ENCODE measurements around the gene MRPL27. TPM values are rescaled to one million over a fixed set of nuclear protein-coding genes. Genes with fewer than 3 reads are reported as not detected.
A peak's percentile ranks its signal among the peaks of the same experiment; 100 is the strongest.

The MRPL27 gene
- total and polyA plus RNA-seq, 2 of the 4 experiments (the other 2 are of a cell fraction): 176 to 202 TPM

DNA sequence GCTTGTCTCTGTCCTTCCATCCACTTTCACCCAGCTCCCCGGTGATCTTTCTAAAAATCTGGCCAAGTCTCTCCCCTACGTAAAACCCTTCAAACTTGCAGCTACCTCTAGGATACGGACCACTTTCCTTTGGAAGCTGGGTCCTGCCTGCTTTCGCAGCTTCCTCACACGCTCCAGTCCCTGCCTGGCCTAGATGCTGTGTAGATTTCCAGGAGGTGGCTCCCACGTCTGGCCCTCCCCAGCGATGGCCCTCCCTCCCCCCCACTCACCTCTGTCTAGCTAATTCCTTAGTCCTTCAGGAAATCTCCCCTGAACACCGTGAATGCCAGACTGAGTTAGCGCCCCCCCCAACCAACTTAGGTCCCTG, 24.9 kb upstream of the MRPL27 start:
- Histone ChIP-seq H4K5ac (ENCODE audit: low read depth, low read length) (peak overlapping the region; percentile 60), H3K18ac (ENCODE audit: low read depth, low read length) (no peak overlapping the region), H3K14ac (replicated peaks; ENCODE audit: low read depth, low read length) (0 out of 2 replicates have a peak overlapping the region, but pooled peaks have one; percentile 61), H2AFZ (replicated peaks; ENCODE audit: low read length, poor library complexity) (peak overlapping the region; percentile 95), H4K91ac (ENCODE audit: insufficient read depth, low read depth, low read length) (no peak overlapping the region), H3K9me3 (ENCODE audit: control insufficient read depth, insufficient read depth, low read length) (0 out of 2 replicates have a peak, but pooled peaks cover 2% of the 10 kb centered on the region), H2BK120ac (ENCODE audit: low read depth, low read length) (no peak overlapping the region), H3K4me3 (ENCODE audit: insufficient read depth, low read depth, low read length) (no peak overlapping the region), H3K27me3 (ENCODE audit: control insufficient read depth, insufficient read depth, low read length) (peaks cover 4% of the 10 kb centered on the region), H2AK9ac (replicated peaks; ENCODE audit: low read depth, low read length, poor library complexity) (no peak overlapping the region), H3K4me1 (ENCODE audit: control insufficient read depth, insufficient read depth, low read length) (peaks cover 4% of the 10 kb centered on the region), H3K79me1 (ENCODE audit: low read depth in 1 of 2, low read length in 2 of 2) (peaks cover 19 to 26% of the 10 kb centered on the region in 2 experiments), H3K56ac (ENCODE audit: extremely low read depth, insufficient read depth, low read length) (no peak overlapping the region), H3K23ac (ENCODE audit: low read depth, low read length) (no peak overlapping the region), H3K36me3 (ENCODE audit: control insufficient read depth, insufficient read depth, low read length) (peaks cover 20% of the 10 kb centered on the region), H4K8ac (ENCODE audit: low read depth in 2 of 2, low read length in 2 of 2) (peak overlapping the region in 1 of 2 experiments; percentile 95; a peak in 2 of 4 replicates), H3K9ac (ENCODE audit: low read depth, low read length) (no peak overlapping the region), H4K20me1 (ENCODE audit: insufficient read depth, low read length) (peaks cover 38% of the 10 kb centered on the region), H3K27ac (ENCODE audit: insufficient read depth, low read length) (no peak overlapping the region), H3K4ac (ENCODE audit: low read depth, low read length) (0 out of 2 replicates have a peak overlapping the region, but pooled peaks have one; percentile 66), H3K4me2 (ENCODE audit: low read depth, low read length) (no peak overlapping the region), H2AK5ac (ENCODE audit: low read depth, low read length) (peak overlapping the region; percentile 12; the same call in 1 of the 2 replicates), H2BK15ac (ENCODE audit: low read depth, low read length) (no peak overlapping the region), H3K9me1 (ENCODE audit: insufficient read depth, low read length) (peaks cover 13% of the 10 kb centered on the region; the same call in 1 of the 2 replicates), H2BK5ac (ENCODE audit: low read depth, low read length, poor library complexity, severe bottlenecking) (no peak overlapping the region), H2BK20ac (ENCODE audit: low read depth, low read length) (no peak overlapping the region)
- intact Hi-C loops (cut with micrococcal nuclease) (loop anchor here (1.0 kb wide), 1 partner anchor 80 kb away; the partner anchor contains the start of gene RSAD1), in situ Hi-C loops (cut with MboI; ENCODE audit: low sequenced_read_pairs) (no loop called here), dilution Hi-C loops (cut with HindIII; ENCODE audit: low sequenced_read_pairs, unreplicated experiment) (no loop called here)
- DNase-seq: no peak
- TF ChIP-seq BHLHE40 (IDR thresholded peaks at IDR 0.05; ENCODE audit: low read depth, low read length) (no peak), NFE2L2 (IDR thresholded peaks at IDR 0.05; ENCODE audit: low read depth, low read length) (no peak)
- ChIA-PET CTCF (interaction anchor here (0.7 to 1.4 kb wide), 4 partner anchors 10 to 316 kb away, joined by 3 to 5 read pairs (median 4); no protein-coding TSS in a partner anchor), POLR2A (ENCODE audit: unreplicated experiment) (interaction anchor here (0.7 to 1.3 kb wide), 3 partner anchors 24 to 98 kb away, joined by 4 to 5 read pairs (median 4); no protein-coding TSS in a partner anchor)
- WGBS, 2 experiments (ENCODE audit: extremely low coverage in 2 of 2, insufficient read length in 1 of 2): 53% methylated on average over 6 of the region's 9 CpGs; no CpG with 5 or more reads in 1 of the 2 experiments
- BruUV-seq (replicated peaks): no TSS peak
- ATAC-seq (ENCODE audit: low read depth): no peak
